Measurements from ENCODE around the gene FOXD2. TPM values are rescaled to one million over a fixed set of nuclear protein-coding genes. Genes with fewer than 3 reads are reported as not detected.

FOXD2 gene
- total and polyA plus RNA-seq, 2 donors: 0.05 to 0.16 TPM

GRCh38 chr1:47465605-47466004 is 27.8 kb downstream of the FOXD2 start:
- Histone ChIP-seq H3K4me1 (ENCODE audit: control insufficient read depth in 2 of 2, insufficient read depth in 2 of 2, low read length in 2 of 2) (no peaks in the 10 kb centered on the region), H3K4me3 (ENCODE audit: low read length in 2 of 2) (no peak overlapping the region), H3K27ac (ENCODE audit: low read depth in 1 of 2, low read length in 1 of 2) (no peak overlapping the region), H3K36me3 (ENCODE audit: control insufficient read depth in 2 of 2, insufficient read depth in 2 of 2, low read length in 1 of 2) (no peaks in the 10 kb centered on the region), H3K9me3 (ENCODE audit: control insufficient read depth in 2 of 2, insufficient read depth in 1 of 2, low read length in 1 of 2) (no peaks in the 10 kb centered on the region), H3K27me3 (ENCODE audit: control insufficient read depth in 2 of 2, insufficient read depth in 1 of 2, low read length in 1 of 2) (peaks cover 5 to 24% of the 10 kb centered on the region in 2 donors)
- DNase-seq (ENCODE audit: low read depth in 6 of 9, low spot score in 9 of 9): no peak
- WGBS: 89% methylated on average over 3 of the region's 3 CpGs

- H3K4me1 ChIP-seq (ENCODE audit: control insufficient read depth in 2 of 2, insufficient read depth in 2 of 2, low read length in 2 of 2): no peaks in the 10 kb centered on the region
- H3K27me3 ChIP-seq (ENCODE audit: control insufficient read depth in 2 of 2, insufficient read depth in 1 of 2, low read length in 1 of 2): peaks cover 0 to 11% of the 10 kb centered on the region in 2 donors
- whole genome bisulfite sequencing: 81% methylated on average over 4 of the region's 4 CpGs
- no peak for DNase-seq (ENCODE audit: low read depth in 6 of 9, low spot score in 9 of 9)
- H3K27ac ChIP-seq (ENCODE audit: low read depth in 1 of 2, low read length in 1 of 2): no peak overlapping the region
- no peak overlapping the region for H3K4me3 ChIP-seq (ENCODE audit: low read length in 2 of 2)
- no peaks in the 10 kb centered on the region for H3K36me3 ChIP-seq (ENCODE audit: control insufficient read depth in 2 of 2, insufficient read depth in 2 of 2, low read length in 1 of 2)
- no peaks in the 10 kb centered on the region for H3K9me3 ChIP-seq (ENCODE audit: control insufficient read depth in 2 of 2, insufficient read depth in 1 of 2, low read length in 1 of 2)
These were observed 31.0 kb downstream of the FOXD2 start for GRCh38 chr1:47468709-47469389.

DNA sequence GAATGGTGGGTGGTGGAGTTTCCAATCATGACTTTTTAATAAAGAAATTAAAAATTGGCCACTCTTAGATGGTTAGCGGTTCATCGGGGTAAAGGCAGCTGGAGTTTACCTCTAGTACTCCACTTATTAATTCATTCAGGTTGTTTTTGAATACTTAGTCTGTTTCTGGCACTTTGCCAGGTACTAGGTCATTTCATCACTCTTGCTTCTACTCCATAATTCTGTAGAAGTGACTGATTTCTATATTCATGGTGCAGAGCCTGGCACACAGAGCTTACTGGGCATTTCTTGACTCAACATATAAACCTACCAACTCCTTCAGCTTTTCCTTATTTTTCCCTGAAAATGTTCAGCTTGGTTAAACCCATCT is 31.5 kb downstream of the FOXD2 start:
- no peak overlapping the region for H3K4me3 ChIP-seq (ENCODE audit: low read length in 2 of 2)
- no peak overlapping the region for H3K27ac ChIP-seq (ENCODE audit: low read depth in 1 of 2, low read length in 1 of 2)
- no peak for DNase-seq (ENCODE audit: low read depth in 6 of 9, low spot score in 9 of 9)
- H3K36me3 ChIP-seq (ENCODE audit: control insufficient read depth in 2 of 2, insufficient read depth in 2 of 2, low read length in 1 of 2): no peaks in the 10 kb centered on the region
- WGBS: over 99% methylated on average over 2 of the region's 2 CpGs
- no peaks in the 10 kb centered on the region for H3K4me1 ChIP-seq (ENCODE audit: control insufficient read depth in 2 of 2, insufficient read depth in 2 of 2, low read length in 2 of 2)
- H3K27me3 ChIP-seq (ENCODE audit: control insufficient read depth in 2 of 2, insufficient read depth in 1 of 2, low read length in 1 of 2): peaks cover 0 to 9% of the 10 kb centered on the region in 2 donors
- H3K9me3 ChIP-seq (ENCODE audit: control insufficient read depth in 2 of 2, insufficient read depth in 1 of 2, low read length in 1 of 2): no peaks in the 10 kb centered on the region

- no peak for DNase-seq (ENCODE audit: low read depth in 6 of 9, low spot score in 9 of 9)
- WGBS: 70% methylated on average over 7 of the region's 7 CpGs
- Histone ChIP-seq H3K36me3 (ENCODE audit: control insufficient read depth in 2 of 2, insufficient read depth in 2 of 2, low read length in 1 of 2) (no peaks in the 10 kb centered on the region), H3K4me1 (ENCODE audit: control insufficient read depth in 2 of 2, insufficient read depth in 2 of 2, low read length in 2 of 2) (no peaks in the 10 kb centered on the region), H3K4me3 (ENCODE audit: low read length in 2 of 2) (no peak overlapping the region), H3K9me3 (ENCODE audit: control insufficient read depth in 2 of 2, insufficient read depth in 1 of 2, low read length in 1 of 2) (no peaks in the 10 kb centered on the region), H3K27me3 (ENCODE audit: control insufficient read depth in 2 of 2, insufficient read depth in 1 of 2, low read length in 1 of 2) (peaks cover 0 to 12% of the 10 kb centered on the region in 2 donors), H3K27ac (ENCODE audit: low read depth in 1 of 2, low read length in 1 of 2) (no peak overlapping the region)
These were observed 32.1 kb downstream of the FOXD2 start for GRCh38 chr1:47469910-47470309.

DNA sequence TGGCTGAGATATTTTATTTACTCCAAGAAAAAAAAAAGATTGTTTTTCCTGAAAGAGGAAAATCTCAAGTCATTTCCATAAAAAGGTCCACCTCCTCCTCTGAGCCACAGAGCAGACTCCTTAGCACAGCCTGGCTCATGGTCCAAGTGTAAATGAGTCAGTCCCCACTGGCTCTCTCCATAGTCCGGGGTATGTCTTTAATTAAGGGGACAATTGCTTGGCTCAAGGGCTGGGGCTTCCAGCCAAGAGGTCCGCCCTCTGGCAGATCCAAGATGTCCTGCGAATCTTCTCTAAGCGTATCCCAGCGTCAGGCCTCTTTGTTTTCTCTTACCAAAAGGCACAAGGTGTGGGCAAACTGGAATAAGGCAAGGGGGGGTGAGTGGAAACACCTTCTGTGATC is 33.3 kb downstream of the FOXD2 start:
- H3K27ac ChIP-seq (ENCODE audit: low read depth in 1 of 2, low read length in 1 of 2): no peak overlapping the region
- H3K9me3 ChIP-seq (ENCODE audit: control insufficient read depth in 2 of 2, insufficient read depth in 1 of 2, low read length in 1 of 2): no peaks in the 10 kb centered on the region
- 92% methylated on average over 5 of the region's 5 CpGs for WGBS
- DNase-seq (ENCODE audit: low read depth in 6 of 9, low spot score in 9 of 9): no peak
- H3K4me3 ChIP-seq (ENCODE audit: low read length in 2 of 2): no peak overlapping the region
- H3K4me1 ChIP-seq (ENCODE audit: control insufficient read depth in 2 of 2, insufficient read depth in 2 of 2, low read length in 2 of 2): no peaks in the 10 kb centered on the region
- no peaks in the 10 kb centered on the region for H3K36me3 ChIP-seq (ENCODE audit: control insufficient read depth in 2 of 2, insufficient read depth in 2 of 2, low read length in 1 of 2)
- H3K27me3 ChIP-seq (ENCODE audit: control insufficient read depth in 2 of 2, insufficient read depth in 1 of 2, low read length in 1 of 2): peaks cover 0 to 14% of the 10 kb centered on the region in 2 donors

GRCh38 chr1:47474278-47475193 is 36.7 kb downstream of the FOXD2 start:
- no peak for DNase-seq (ENCODE audit: low read depth in 6 of 9, low spot score in 9 of 9)
- no peaks in the 10 kb centered on the region for H3K36me3 ChIP-seq (ENCODE audit: control insufficient read depth in 2 of 2, insufficient read depth in 2 of 2, low read length in 1 of 2)
- no peaks in the 10 kb centered on the region for H3K4me1 ChIP-seq (ENCODE audit: control insufficient read depth in 2 of 2, insufficient read depth in 2 of 2, low read length in 2 of 2)
- no peaks in the 10 kb centered on the region for H3K9me3 ChIP-seq (ENCODE audit: control insufficient read depth in 2 of 2, insufficient read depth in 1 of 2, low read length in 1 of 2)
- no peak overlapping the region for H3K4me3 ChIP-seq (ENCODE audit: low read length in 2 of 2)
- WGBS: 79% methylated on average over 9 of the region's 9 CpGs
- H3K27me3 ChIP-seq (ENCODE audit: control insufficient read depth in 2 of 2, insufficient read depth in 1 of 2, low read length in 1 of 2): peaks cover 0 to 8% of the 10 kb centered on the region in 2 donors
- H3K27ac ChIP-seq (ENCODE audit: low read depth in 1 of 2, low read length in 1 of 2): no peak overlapping the region

DNA sequence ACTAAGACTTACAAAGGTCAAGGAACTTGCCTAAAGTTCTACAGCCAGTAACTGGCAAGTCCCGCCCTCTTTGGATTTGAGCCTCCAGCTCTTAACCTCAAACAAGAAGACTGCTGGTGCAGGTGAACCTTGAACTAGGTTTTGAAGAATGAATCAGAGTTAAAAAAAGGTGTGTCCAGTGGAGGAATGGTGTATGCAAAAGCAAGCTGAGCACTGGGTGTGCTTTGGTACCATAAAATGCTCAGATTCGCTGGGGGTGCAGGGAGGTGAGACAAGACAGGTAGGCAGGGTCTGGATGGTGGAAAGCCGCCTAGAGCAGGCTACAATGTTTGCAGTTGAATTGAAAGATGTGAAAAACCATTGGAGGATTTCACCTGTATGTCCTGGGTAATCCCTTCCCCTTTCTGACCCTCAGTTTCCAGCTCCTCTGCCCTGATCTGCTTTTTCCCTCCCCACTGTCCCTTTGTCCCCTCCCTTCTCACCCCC is 39.8 kb downstream of the FOXD2 start:
- Histone ChIP-seq H3K4me1 (ENCODE audit: control insufficient read depth in 2 of 2, insufficient read depth in 2 of 2, low read length in 2 of 2) (no peaks in the 10 kb centered on the region), H3K4me3 (ENCODE audit: low read length in 2 of 2) (no peak overlapping the region), H3K9me3 (ENCODE audit: control insufficient read depth in 2 of 2, insufficient read depth in 1 of 2, low read length in 1 of 2) (no peaks in the 10 kb centered on the region), H3K27ac (ENCODE audit: low read depth in 1 of 2, low read length in 1 of 2) (no peak overlapping the region), H3K27me3 (ENCODE audit: control insufficient read depth in 2 of 2, insufficient read depth in 1 of 2, low read length in 1 of 2) (peaks cover 0 to 8% of the 10 kb centered on the region in 2 donors), H3K36me3 (ENCODE audit: control insufficient read depth in 2 of 2, insufficient read depth in 2 of 2, low read length in 1 of 2) (no peaks in the 10 kb centered on the region)
- no peak for DNase-seq (ENCODE audit: low read depth in 6 of 9, low spot score in 9 of 9)
- 94% methylated on average over 3 of the region's 3 CpGs for WGBS

GRCh38 chr1:47478090-47478489 is 40.2 kb downstream of the FOXD2 start:
- Histone ChIP-seq H3K4me3 (ENCODE audit: low read length in 2 of 2) (no peak overlapping the region), H3K4me1 (ENCODE audit: control insufficient read depth in 2 of 2, insufficient read depth in 2 of 2, low read length in 2 of 2) (no peaks in the 10 kb centered on the region), H3K27ac (ENCODE audit: low read depth in 1 of 2, low read length in 1 of 2) (no peak overlapping the region), H3K27me3 (ENCODE audit: control insufficient read depth in 2 of 2, insufficient read depth in 1 of 2, low read length in 1 of 2) (peaks cover 0 to 8% of the 10 kb centered on the region in 2 donors), H3K9me3 (ENCODE audit: control insufficient read depth in 2 of 2, insufficient read depth in 1 of 2, low read length in 1 of 2) (no peaks in the 10 kb centered on the region), H3K36me3 (ENCODE audit: control insufficient read depth in 2 of 2, insufficient read depth in 2 of 2, low read length in 1 of 2) (no peaks in the 10 kb centered on the region)
- DNase-seq (ENCODE audit: low read depth in 6 of 9, low spot score in 9 of 9): no peak
- 87% methylated on average over 9 of the region's 9 CpGs for WGBS

GRCh38 chr1:47479664-47480063 is 41.8 kb downstream of the FOXD2 start:
- WGBS: 73% methylated on average over 6 of the region's 6 CpGs
- H3K4me1 ChIP-seq (ENCODE audit: control insufficient read depth in 2 of 2, insufficient read depth in 2 of 2, low read length in 2 of 2): no peaks in the 10 kb centered on the region
- no peaks in the 10 kb centered on the region for H3K9me3 ChIP-seq (ENCODE audit: control insufficient read depth in 2 of 2, insufficient read depth in 1 of 2, low read length in 1 of 2)
- H3K27me3 ChIP-seq (ENCODE audit: control insufficient read depth in 2 of 2, insufficient read depth in 1 of 2, low read length in 1 of 2): peaks cover 0 to 5% of the 10 kb centered on the region in 2 donors
- H3K36me3 ChIP-seq (ENCODE audit: control insufficient read depth in 2 of 2, insufficient read depth in 2 of 2, low read length in 1 of 2): no peaks in the 10 kb centered on the region
- no peak for DNase-seq (ENCODE audit: low read depth in 6 of 9, low spot score in 9 of 9)
- no peak overlapping the region for H3K27ac ChIP-seq (ENCODE audit: low read depth in 1 of 2, low read length in 1 of 2)
- no peak overlapping the region for H3K4me3 ChIP-seq (ENCODE audit: low read length in 2 of 2)

Measured in thymus (tissue), 11 donors.